K562 (cell line): ENCODE results near the gene BLTP2. TPM values are rescaled to one million over a fixed set of nuclear protein-coding genes. Genes with fewer than 3 reads are reported as not detected.
A peak's percentile ranks its signal among the peaks of the same experiment; 100 is the strongest.

ENCODE experiments used
- ATAC-seq: fragments of 200-7000 bp; cut with Tn5 transposase; 3 replicates; pipeline ENCODE4 v1.9.1; 2020; ENCODE audit warnings: moderate library complexity
- BruUV-seq: library from RNA; stranded (reverse); fragments of 400-500 nt; replicated peaks from 2 replicates; lab custom pipeline; 2021; lab: Mats Ljungman, UMichigan
- CTCF ChIA-PET: fragments of 300-600 bp; formaldehyde crosslinking; extraction: SDS; loops from one replicate; lab custom pipeline; 2021; ENCODE audit warnings: low intra/inter-chr PET ratio; lab: Yijun Ruan, JAX
- POLR2A ChIA-PET: fragments of 300-600, 350-650 bp; sonication (Branson Sonifier 250); formaldehyde crosslinking; extraction: SDS; loops from one replicate; lab custom pipeline; 2021; ENCODE audit warnings: antibody characterized with exemption, inconsistent platforms; lab: Yijun Ruan, JAX
- DNase-seq, 4 experiments: peaks; one replicate each; pipeline versions ENCODE4 v3.0.0 to v3.0.0-alpha.2; 2011 to 2018; ENCODE audit warnings: low spot score in 3 of 4, mixed read lengths in 3 of 4; ENCODE audit errors: extremely low read depth in 1 of 4
- FAIRE-seq: peaks from 2 replicates; lab custom pipeline; 2011; peaks lifted over from hg19 to GRCh38; lab: Jason Lieb, UNC
- H2AFZ ChIP-seq: 2 replicates; pipeline ENCODE4 v1.6.0; 2011; ENCODE audit warnings: low read depth, low read length, control low read depth, inconsistent platforms
- H3K27ac ChIP-seq: fragments of 200-600 bp; 3 replicates; pipeline ENCODE4 v1.8.0; 2011; ENCODE audit warnings: low read depth, mild to moderate bottlenecking, control low read depth, inconsistent platforms, low read length, moderate library complexity, mixed read lengths; ENCODE audit errors: extremely low read depth
- H3K27me3 ChIP-seq, 2 experiments: fragments of 300-600 bp in 1 of 2; 2 replicates in 1 of 2; 3 replicates in 1 of 2; pipeline versions ENCODE4 v1.6.0 to v1.8.0; 2011; ENCODE audit warnings: inconsistent platforms in 2 of 2, low read length in 2 of 2, mild to moderate bottlenecking in 1 of 2, mixed read lengths in 1 of 2, moderate library complexity in 1 of 2; ENCODE audit not compliant: control insufficient read depth in 2 of 2, insufficient read depth in 2 of 2
- H3K36me3 ChIP-seq: fragments of 300-600 bp; 3 replicates; pipeline ENCODE4 v1.8.0; 2011; ENCODE audit warnings: mild to moderate bottlenecking, low read length, inconsistent platforms; ENCODE audit not compliant: control insufficient read depth, insufficient read depth
- H3K4me1 ChIP-seq, 2 experiments: fragments of 200-600 bp in 1 of 2; replicated peaks in 1 of 2; 2 replicates in 1 of 2; 3 replicates in 1 of 2; pipeline versions ENCODE4 v1.5.1 to v1.8.0; 2011; ENCODE audit warnings: inconsistent platforms in 2 of 2, low read length in 2 of 2, mild to moderate bottlenecking in 1 of 2, mixed read lengths in 1 of 2, moderate library complexity in 1 of 2; ENCODE audit not compliant: control insufficient read depth in 2 of 2, insufficient read depth in 2 of 2
- H3K4me2 ChIP-seq: 2 replicates; pipeline ENCODE4 v1.6.1; 2011; ENCODE audit warnings: low read length, control low read depth, inconsistent platforms, mixed read lengths; ENCODE audit not compliant: insufficient read depth
- H3K4me3 ChIP-seq: fragments of 200-600 bp; sonication (generic), shearing (Covaris generic); 2 replicates; pipeline ENCODE4 v1.5.1; 2016; ENCODE audit warnings: control low read depth, inconsistent platforms
- H3K79me2 ChIP-seq: fragments of 200-600 bp; 3 replicates; pipeline ENCODE4 v1.8.0; 2011; ENCODE audit warnings: low read length, inconsistent platforms; ENCODE audit not compliant: control insufficient read depth, insufficient read depth
- H3K9ac ChIP-seq, 2 experiments: 2 replicates each; pipeline versions ENCODE4 v1.6.0 to v1.6.1; 2011; ENCODE audit warnings: low read depth in 2 of 2, low read length in 2 of 2, control low read depth in 1 of 2, inconsistent platforms in 1 of 2, mild to moderate bottlenecking in 1 of 2, mixed read lengths in 1 of 2; ENCODE audit not compliant: insufficient read depth in 1 of 2
- H3K9me1 ChIP-seq: one replicate; pipeline ENCODE4 v1.6.0; 2011; ENCODE audit warnings: inconsistent platforms, mild to moderate bottlenecking, low read length, moderate library complexity; ENCODE audit not compliant: control insufficient read depth, insufficient read depth
- H3K9me3 ChIP-seq: replicated peaks from 2 replicates; pipeline ENCODE4 v1.5.1; 2011; ENCODE audit warnings: low read depth, low read length, inconsistent platforms; ENCODE audit not compliant: control insufficient read depth, insufficient read depth
- H4K20me1 ChIP-seq: replicated peaks from 2 replicates; pipeline ENCODE4 v1.6.1; 2011; ENCODE audit warnings: low read length, inconsistent platforms, mixed read lengths; ENCODE audit not compliant: control insufficient read depth, insufficient read depth
- ELF4 ChIP-seq: fragments of 450-650 bp; formaldehyde crosslinking; IDR thresholded peaks from 2 replicates; pipeline ENCODE4 v1.4.0; 2022; ENCODE audit warnings: missing genetic modification characterization
- L3MBTL2 ChIP-seq: fragments of 450-650 bp; IDR thresholded peaks from 2 replicates; pipeline ENCODE4 v1.6.1; 2016; ENCODE audit warnings: mild to moderate bottlenecking, moderate library complexity
- NFE2L1 ChIP-seq: fragments of 450-650 bp; IDR thresholded peaks from 2 replicates; pipeline ENCODE4 v1.6.1; 2016; ENCODE audit warnings: missing genetic modification characterization, low read depth, mild to moderate bottlenecking, missing compliant biosample characterization, moderate library complexity, borderline replicate concordance
- RAD21 ChIP-seq, 2 experiments: fragments of 250-450 bp in 1 of 2; fragments of 450-650 bp in 1 of 2; sonication (Bioruptor Pico) in 1 of 2; formaldehyde crosslinking in 1 of 2; IDR thresholded peaks in 1 of 2; conservative IDR thresholded peaks in 1 of 2; 2 replicates each; pipeline versions ENCODE4 v1.4.0 to v1.8.0; 2020 to 2022; ENCODE audit warnings: mild to moderate bottlenecking in 2 of 2, moderate library complexity in 1 of 2
- RBM15 ChIP-seq: fragments of 200-400 bp; formaldehyde crosslinking; IDR thresholded peaks from 2 replicates; pipeline ENCODE4 v1.6.1; 2018; ENCODE audit warnings: mild to moderate bottlenecking, low read length, moderate library complexity; ENCODE audit not compliant: insufficient read depth
- SMARCB1 ChIP-seq: IDR thresholded peaks from 2 replicates; pipeline ENCODE4 v1.6.1; 2011; ENCODE audit warnings: improper control_type of control experiment, low read depth; ENCODE audit not compliant: insufficient read length
- SMC3 ChIP-seq: conservative IDR thresholded peaks from 2 replicates; pipeline ENCODE4 v1.6.1; 2011; ENCODE audit warnings: low read depth, low read length, improper control_type of control experiment; ENCODE audit not compliant: insufficient read depth
- ZNF212 ChIP-seq: fragments of 450-650 bp; formaldehyde crosslinking; IDR thresholded peaks from 2 replicates; pipeline ENCODE4 v1.4.0; 2020; ENCODE audit warnings: mild to moderate bottlenecking
- ZNF239 ChIP-seq: fragments of 250-450 bp; sonication (Bioruptor Pico); IDR thresholded peaks from 2 replicates; pipeline ENCODE4 v1.4.0; 2020; ENCODE audit warnings: mild to moderate bottlenecking
- WGBS: fragments of 100-300 bp; shearing (Covaris generic); methylation state at CpG from one replicate; pipeline ENCODE4 v1.1.6; 2016; ENCODE audit warnings: low coverage, mixed read lengths; ENCODE audit not compliant: insufficient coverage; ENCODE audit errors: missing lambda C conversion rate; 5-methylcytosine and 5-hydroxymethylcytosine counted together
- in situ Hi-C: fragments of 300-500 bp; cut with MboI; formaldehyde crosslinking; loops from 4 replicates; pipeline ENCODE4 v1.15.0; 2018; ENCODE audit warnings: inconsistent platforms, mixed read lengths
- intact Hi-C: fragments of 100-400 bp; cut with micrococcal nuclease; formaldehyde crosslinking; loops from 2 replicates; pipeline ENCODE4 v1.14.2; 2022
- polyA plus RNA-seq, 8 experiments: library from polyadenylated mRNA; depleted of rRNA in 4 of 8; stranded (reverse) in 5 of 8; unstranded in 3 of 8; fragments of >200 nt; fragmentation: Nextera tagmentation in 2 of 8; fragmentation: Illumina TruSeq in 1 of 8; extraction: Ambion mirVana in 2 of 8; extraction: Trizol in 1 of 8; gene quantifications; 2 replicates each; pipeline versions ENCODE4 v1.2.1 to v1.2.3, GENCODE V29; 2011 to 2014; ENCODE audit warnings: inconsistent platforms in 1 of 8, missing spikeins in 1 of 8
- total RNA-seq, 7 experiments: library from RNA; depleted of rRNA in 6 of 7; stranded (reverse); fragments of >200 nt in 6 of 7; fragmentation: Illumina TruSeq in 2 of 7; extraction: Trizol in 2 of 7; gene quantifications; 2 replicates each; pipeline versions ENCODE4 v1.2.1 to v1.2.3, GENCODE V29; 2011 to 2021; ENCODE audit warnings: low replicate concordance in 1 of 7
- TF ChIP-seq, protein P1 (sequence below), 3 experiments: IDR thresholded peaks in 2 of 3; conservative IDR thresholded peaks in 1 of 3; 2 replicates each; pipeline ENCODE4 v1.5.1; 2011 to 2012; ENCODE audit warnings: low read length in 3 of 3, mild to moderate bottlenecking in 3 of 3, control low read depth in 2 of 3, improper control_type of control experiment in 1 of 3, inconsistent platforms in 1 of 3, low read depth in 1 of 3, mixed read lengths in 1 of 3, moderate library complexity in 1 of 3; ENCODE audit not compliant: insufficient read depth in 2 of 3

BLTP2 gene
- total and polyA plus RNA-seq, 9 of the 15 experiments (the other 6 are each of a cell fraction or from before 2014, with no cell fraction given): 14.7 to 174 (median 103) TPM

DNA sequence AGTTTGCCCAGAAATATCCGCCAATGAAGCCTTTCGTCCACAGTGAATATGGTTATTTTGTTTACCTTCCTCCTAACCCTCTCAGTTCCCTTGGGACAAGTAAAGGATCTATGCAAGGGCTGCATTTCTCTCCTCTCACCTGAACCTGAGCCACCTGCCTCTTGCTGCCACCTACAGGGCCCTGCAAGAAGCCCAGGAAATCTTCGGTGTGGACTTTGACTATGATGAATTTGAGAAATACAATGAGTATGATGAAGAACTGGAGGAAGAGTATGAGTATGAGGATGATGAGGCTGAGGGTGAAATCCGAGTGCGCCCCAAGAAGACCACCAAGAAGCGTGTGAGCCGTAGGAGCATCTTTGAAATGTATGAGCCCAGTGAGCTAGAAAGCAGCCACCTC lies 31.0 kb upstream of the BLTP2 start:
- in situ Hi-C loops (no loop called here), intact Hi-C loops (loop anchor here (5.0 kb wide), 1 partner anchor 34 kb away; no protein-coding TSS in a partner anchor)
- DNase-seq (peak in 1 of 4 experiments; percentile 25), FAIRE-seq (peak; percentile 42)
- no peak overlapping the region for H3K4me2 ChIP-seq
- H3K4me1 ChIP-seq: no peaks in the 10 kb centered on the region
- H3K9me1 ChIP-seq: no peaks in the 10 kb centered on the region
- H3K36me3 ChIP-seq: peaks cover 96% of the 10 kb centered on the region
- H3K27ac ChIP-seq: no peak overlapping the region
- no peak overlapping the region for H3K4me3 ChIP-seq
- no peaks in the 10 kb centered on the region for H4K20me1 ChIP-seq
- 94% methylated on average over 7 of the region's 7 CpGs for WGBS
- no peaks in the 10 kb centered on the region for H3K79me2 ChIP-seq
- H2AFZ ChIP-seq: no peak overlapping the region
- no TSS peak for BruUV-seq
- H3K9me3 ChIP-seq: no peaks in the 10 kb centered on the region
- no peak overlapping the region for H3K9ac ChIP-seq
- CTCF ChIA-PET: interaction anchor here (0.8 to 2.5 kb wide), 2 partner anchors 27 to 29 kb away, joined by 3 to 15 read pairs; no protein-coding TSS in a partner anchor
- peak in 1 of 2 experiments; percentile 46; a peak in 2 of 4 replicates for TF ChIP-seq RAD21 (CRISPR knock-in tag; conservative IDR thresholded peaks at IDR 0.05 in 1 of 2, IDR thresholded peaks at IDR 0.05 in 1 of 2)
- 0 out of 2 replicates have a peak, but pooled peaks have one; percentile 11 for TF ChIP-seq SMC3
- TF ChIP-seq NFE2L1 (tag): no peak
- TF ChIP-seq ZNF212 (CRISPR knock-in tag): no peak
- no peak for TF ChIP-seq SMARCB1
- TF ChIP-seq L3MBTL2: no peak
- TF ChIP-seq, protein P1, sequence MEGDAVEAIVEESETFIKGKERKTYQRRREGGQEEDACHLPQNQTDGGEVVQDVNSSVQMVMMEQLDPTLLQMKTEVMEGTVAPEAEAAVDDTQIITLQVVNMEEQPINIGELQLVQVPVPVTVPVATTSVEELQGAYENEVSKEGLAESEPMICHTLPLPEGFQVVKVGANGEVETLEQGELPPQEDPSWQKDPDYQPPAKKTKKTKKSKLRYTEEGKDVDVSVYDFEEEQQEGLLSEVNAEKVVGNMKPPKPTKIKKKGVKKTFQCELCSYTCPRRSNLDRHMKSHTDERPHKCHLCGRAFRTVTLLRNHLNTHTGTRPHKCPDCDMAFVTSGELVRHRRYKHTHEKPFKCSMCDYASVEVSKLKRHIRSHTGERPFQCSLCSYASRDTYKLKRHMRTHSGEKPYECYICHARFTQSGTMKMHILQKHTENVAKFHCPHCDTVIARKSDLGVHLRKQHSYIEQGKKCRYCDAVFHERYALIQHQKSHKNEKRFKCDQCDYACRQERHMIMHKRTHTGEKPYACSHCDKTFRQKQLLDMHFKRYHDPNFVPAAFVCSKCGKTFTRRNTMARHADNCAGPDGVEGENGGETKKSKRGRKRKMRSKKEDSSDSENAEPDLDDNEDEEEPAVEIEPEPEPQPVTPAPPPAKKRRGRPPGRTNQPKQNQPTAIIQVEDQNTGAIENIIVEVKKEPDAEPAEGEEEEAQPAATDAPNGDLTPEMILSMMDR (IDR thresholded peaks at IDR 0.05 in 2 of 3, conservative IDR thresholded peaks at IDR 0.05 in 1 of 3; ENCODE audit: insufficient read depth in 2 of 3, low read depth in 1 of 3, low read length in 3 of 3): peak; percentile 57 to 69 (median 60)
- no peak for TF ChIP-seq ELF4 (CRISPR knock-in tag)
- TF ChIP-seq ZNF239 (CRISPR knock-in tag): peak; percentile 85
- no peak for TF ChIP-seq RBM15
- TF ChIP-seq, all 486 proteins: peak for 4
- POLR2A ChIA-PET: interaction anchor here (0.6 to 8.6 kb wide), 9 partner anchors 8 to 84 kb away, joined by 3 to 56 read pairs (median 4); partner anchors contain the start of genes RPL23A, SDF2 and SUPT6H
- ATAC-seq: peak; percentile 75
- H3K27me3 ChIP-seq: no peaks in the 10 kb centered on the region
